IMR-90 (cell line): ENCODE measurements around the gene APLF. TPM values are rescaled to one million over a fixed set of nuclear protein-coding genes. Genes with fewer than 3 reads are reported as not detected.

ENCODE experiments used
- ATAC-seq: fragments of 200-7000 bp; cut with Tn5 transposase; 2 replicates; pipeline ENCODE4 v1.9.1; 2020; ENCODE audit warnings: low read depth, mild to moderate bottlenecking, moderate library complexity
- BruUV-seq: library from RNA; stranded (reverse); fragments of 400-500 nt; replicated peaks from 2 replicates; lab custom pipeline; 2021; lab: Mats Ljungman, UMichigan
- CTCF ChIA-PET: fragments of 300-600 bp; formaldehyde crosslinking; extraction: SDS; loops from one replicate; lab custom pipeline; 2021; ENCODE audit warnings: antibody characterized with exemption; lab: Yijun Ruan, JAX
- POLR2A ChIA-PET: fragments of 300-600 bp; sonication (Branson Sonifier 250); formaldehyde crosslinking; loops from one replicate; lab custom pipeline; 2022; ENCODE audit warnings: antibody characterized with exemption; ENCODE audit not compliant: unreplicated experiment; lab: Charles Lee
- DNase-seq: peaks from one replicate; pipeline ENCODE4 v3.0.0; 2013
- H2AFZ ChIP-seq: replicated peaks from 2 replicates; pipeline ENCODE3; 2013; ENCODE audit warnings: low read length, mild to moderate bottlenecking; ENCODE audit not compliant: poor library complexity
- H2AK5ac ChIP-seq: 2 replicates; pipeline ENCODE4 v1.6.1; 2013; ENCODE audit warnings: low read depth, low read length, inconsistent platforms
- H2AK9ac ChIP-seq: replicated peaks from 2 replicates; pipeline ENCODE3; 2013; ENCODE audit warnings: mild to moderate bottlenecking, low read depth, low read length, moderate library complexity; ENCODE audit not compliant: poor library complexity
- H2BK120ac ChIP-seq: 2 replicates; pipeline ENCODE4 v1.6.1; 2013; ENCODE audit warnings: low read depth, low read length, inconsistent platforms
- H2BK15ac ChIP-seq: 3 replicates; pipeline ENCODE4 v1.6.1; 2013; ENCODE audit warnings: low read depth, low read length, inconsistent platforms
- H2BK20ac ChIP-seq: 2 replicates; pipeline ENCODE4 v1.6.1; 2013; ENCODE audit warnings: low read depth, mild to moderate bottlenecking, inconsistent platforms, low read length, moderate library complexity
- H2BK5ac ChIP-seq: 2 replicates; pipeline ENCODE4 v1.6.1; 2013; ENCODE audit warnings: mild to moderate bottlenecking, low read depth, low read length, inconsistent platforms; ENCODE audit not compliant: poor library complexity, severe bottlenecking
- H3K14ac ChIP-seq: replicated peaks from 2 replicates; pipeline ENCODE4 v1.6.1; 2013; ENCODE audit warnings: low read depth, low read length, inconsistent platforms
- H3K18ac ChIP-seq: 2 replicates; pipeline ENCODE4 v1.6.1; 2013; ENCODE audit warnings: low read depth, low read length, control low read depth
- H3K23ac ChIP-seq: 2 replicates; pipeline ENCODE4 v1.6.1; 2013; ENCODE audit warnings: low read depth, low read length, inconsistent platforms
- H3K27ac ChIP-seq: 2 replicates; pipeline ENCODE4 v1.5.1; 2013; ENCODE audit warnings: mild to moderate bottlenecking, control low read depth, low read length; ENCODE audit not compliant: insufficient read depth
- H3K27me3 ChIP-seq: 2 replicates; pipeline ENCODE4 v1.6.1; 2013; ENCODE audit warnings: low read length; ENCODE audit not compliant: control insufficient read depth, insufficient read depth
- H3K36me3 ChIP-seq: 2 replicates; pipeline ENCODE4 v1.6.1; 2013; ENCODE audit warnings: low read length, mixed read lengths; ENCODE audit not compliant: control insufficient read depth, insufficient read depth
- H3K4ac ChIP-seq: 2 replicates; pipeline ENCODE4 v1.6.1; 2013; ENCODE audit warnings: low read depth, low read length, inconsistent platforms
- H3K4me1 ChIP-seq: 2 replicates; pipeline ENCODE4 v1.6.1; 2013; ENCODE audit warnings: low read length, mixed read lengths; ENCODE audit not compliant: control insufficient read depth, insufficient read depth
- H3K4me2 ChIP-seq: 2 replicates; pipeline ENCODE4 v1.6.1; 2013; ENCODE audit warnings: low read depth, mild to moderate bottlenecking, control low read depth, low read length, moderate library complexity
- H3K4me3 ChIP-seq: 2 replicates; pipeline ENCODE4 v1.5.1; 2013; ENCODE audit warnings: low read depth, mild to moderate bottlenecking, control low read depth, low read length, moderate library complexity; ENCODE audit not compliant: insufficient read depth
- H3K56ac ChIP-seq: 2 replicates; pipeline ENCODE4 v1.6.1; 2013; ENCODE audit warnings: low read length, inconsistent platforms; ENCODE audit not compliant: insufficient read depth; ENCODE audit errors: extremely low read depth
- H3K79me1 ChIP-seq, 2 experiments: 2 replicates each; pipeline ENCODE4 v1.6.1; 2013; ENCODE audit warnings: low read length in 2 of 2, inconsistent platforms in 1 of 2, low read depth in 1 of 2
- H3K9ac ChIP-seq: 2 replicates; pipeline ENCODE4 v1.6.1; 2013; ENCODE audit warnings: low read depth, low read length, control low read depth
- H3K9me1 ChIP-seq: 2 replicates; pipeline ENCODE4 v1.6.1; 2013; ENCODE audit warnings: low read length, inconsistent platforms; ENCODE audit not compliant: insufficient read depth
- H3K9me3 ChIP-seq: 2 replicates; pipeline ENCODE4 v1.6.1; 2013; ENCODE audit warnings: low read length; ENCODE audit not compliant: control insufficient read depth, insufficient read depth
- H4K20me1 ChIP-seq: 2 replicates; pipeline ENCODE4 v1.6.1; 2013; ENCODE audit warnings: low read length, inconsistent platforms; ENCODE audit not compliant: insufficient read depth
- H4K5ac ChIP-seq: 2 replicates; pipeline ENCODE4 v1.6.1; 2013; ENCODE audit warnings: mild to moderate bottlenecking, low read depth, low read length, control low read depth
- H4K8ac ChIP-seq, 2 experiments: 2 replicates each; pipeline ENCODE4 v1.6.1; 2013; ENCODE audit warnings: low read depth in 2 of 2, low read length in 2 of 2, control low read depth in 1 of 2, inconsistent platforms in 1 of 2
- H4K91ac ChIP-seq: 2 replicates; pipeline ENCODE4 v1.6.1; 2013; ENCODE audit warnings: low read depth, low read length, inconsistent platforms; ENCODE audit not compliant: insufficient read depth
- BHLHE40 ChIP-seq: fragments of 150-350 bp; IDR thresholded peaks from 2 replicates; pipeline ENCODE4 v1.6.1; 2016; ENCODE audit warnings: mild to moderate bottlenecking, low read depth, low read length
- CEBPB ChIP-seq: IDR thresholded peaks from 2 replicates; pipeline ENCODE4 v1.6.1; 2012; ENCODE audit warnings: low read depth, low read length, improper control_type of control experiment
- CHD1 ChIP-seq: IDR thresholded peaks from 2 replicates; pipeline ENCODE4 v1.6.1; 2012; ENCODE audit warnings: low read depth, low read length, improper control_type of control experiment
- ELK1 ChIP-seq: fragments of 150-350 bp; IDR thresholded peaks from 2 replicates; pipeline ENCODE4 v1.6.1; 2016; ENCODE audit warnings: low read depth, mild to moderate bottlenecking, low read length, moderate library complexity, borderline replicate concordance
- FOS ChIP-seq: fragments of 150-350 bp; IDR thresholded peaks from 2 replicates; pipeline ENCODE4 v1.6.1; 2016; ENCODE audit warnings: low read depth, low read length
- MAFK ChIP-seq: IDR thresholded peaks from 2 replicates; pipeline ENCODE4 v1.6.1; 2012; ENCODE audit warnings: low read depth, low read length, improper control_type of control experiment
- MAZ ChIP-seq: IDR thresholded peaks from 2 replicates; pipeline ENCODE4 v1.6.1; 2012; ENCODE audit warnings: low read depth, mild to moderate bottlenecking, low read length, improper control_type of control experiment, moderate library complexity, borderline replicate concordance
- MXI1 ChIP-seq: IDR thresholded peaks from 2 replicates; pipeline ENCODE4 v1.6.1; 2012; ENCODE audit warnings: low read depth, mild to moderate bottlenecking, low read length, moderate library complexity, borderline replicate concordance
- NFE2L2 ChIP-seq: fragments of 150-350 bp; IDR thresholded peaks from 2 replicates; pipeline ENCODE4 v1.6.1; 2016; ENCODE audit warnings: low read depth, mild to moderate bottlenecking, low read length
- POLR2A ChIP-seq: IDR thresholded peaks from 2 replicates; pipeline ENCODE4 v1.6.1; 2012; ENCODE audit warnings: mild to moderate bottlenecking, low read depth, low read length
- RAD21 ChIP-seq: IDR thresholded peaks from 2 replicates; pipeline ENCODE4 v1.6.1; 2012; ENCODE audit warnings: low read length, improper control_type of control experiment
- RCOR1 ChIP-seq: IDR thresholded peaks from 2 replicates; pipeline ENCODE4 v1.6.1; 2012; ENCODE audit warnings: mild to moderate bottlenecking, low read length, improper control_type of control experiment; ENCODE audit not compliant: insufficient replicate concordance
- RFX5 ChIP-seq: IDR thresholded peaks from 2 replicates; pipeline ENCODE4 v1.8.0; 2012; ENCODE audit warnings: low read depth, mild to moderate bottlenecking, low read length, moderate library complexity
- SMC3 ChIP-seq: fragments of 150-350 bp; IDR thresholded peaks from 2 replicates; pipeline ENCODE4 v1.6.1; 2016; ENCODE audit warnings: low read depth, mild to moderate bottlenecking, antibody characterized with exemption, low read length, moderate library complexity
- WGBS, 2 experiments: methylation state at CpG; one replicate each; pipeline versions ENCODE4 v1.1.5 to v1.1.7; 2013; ENCODE audit warnings: missing lambda C conversion rate in 2 of 2; ENCODE audit not compliant: insufficient read length in 1 of 2; ENCODE audit errors: extremely low coverage in 2 of 2; 5-methylcytosine and 5-hydroxymethylcytosine counted together
- dilution Hi-C: fragments of 300-500 bp; cut with HindIII; formaldehyde crosslinking; loops from one replicate; pipeline ENCODE4 v1.14.3; 2018; ENCODE audit warnings: low sequenced_read_pairs; ENCODE audit not compliant: unreplicated experiment
- in situ Hi-C: fragments of 300-500 bp; cut with MboI; formaldehyde crosslinking; loops from 3 replicates; pipeline ENCODE4 v1.14.3; 2019; ENCODE audit warnings: low sequenced_read_pairs, inconsistent platforms, mixed read lengths
- intact Hi-C: fragments of 100-400 bp; cut with micrococcal nuclease; formaldehyde crosslinking; loops from 2 replicates; pipeline ENCODE4 v1.10.0; 2022
- polyA plus RNA-seq, 3 experiments: library from polyadenylated mRNA; depleted of rRNA; stranded (reverse); fragments of >200 nt; gene quantifications; 2 replicates each; pipeline ENCODE4 v1.2.3, GENCODE V29; 2012; ENCODE audit warnings: low replicate concordance in 1 of 3
- total RNA-seq: library from RNA; depleted of rRNA; stranded (reverse); fragments of >200 nt; gene quantifications from 2 replicates; pipeline ENCODE4 v1.2.3, GENCODE V29; 2012
- TF ChIP-seq, protein P1 (sequence below): fragments of 150-350 bp; IDR thresholded peaks from 2 replicates; pipeline ENCODE4 v1.6.1; 2017; ENCODE audit warnings: mild to moderate bottlenecking, antibody characterized with exemption, low read length, low read depth
- TF ChIP-seq, protein P2 (sequence below): conservative IDR thresholded peaks from 2 replicates; pipeline ENCODE4 v1.5.1; 2012; ENCODE audit warnings: mild to moderate bottlenecking, low read depth, low read length, improper control_type of control experiment

APLF gene
- total and polyA plus RNA-seq, 2 of the 4 experiments (the other 2 are of a cell fraction) = 1.5 to 2.3 TPM

DNA sequence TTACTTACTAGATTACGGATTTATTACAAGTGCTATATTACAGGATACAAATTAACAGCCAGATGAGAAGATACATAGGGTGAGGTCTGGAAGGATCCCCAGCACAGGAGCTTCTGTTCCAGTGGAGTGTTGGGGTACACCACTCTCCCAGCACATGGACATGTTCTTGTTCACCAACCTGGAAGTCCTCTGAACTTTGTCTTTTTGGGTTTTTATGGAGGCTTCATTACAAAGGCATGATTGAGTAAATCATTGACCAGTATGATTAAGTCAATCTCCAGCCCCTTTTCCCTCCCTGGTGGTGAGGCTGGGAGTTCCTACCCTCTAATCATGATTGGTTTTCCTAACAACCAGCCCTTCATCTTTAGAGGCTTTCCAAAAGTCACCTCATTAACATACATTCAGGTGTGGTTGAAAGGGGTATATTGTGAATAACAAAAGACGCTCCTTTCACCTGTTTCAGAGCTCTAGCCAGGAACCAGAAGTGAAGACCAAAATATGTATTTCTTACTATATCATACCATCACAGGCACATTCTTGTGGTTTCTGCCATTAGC is 38.3 kb downstream of the APLF start:
- ATAC-seq (no peak), DNase-seq (no peak)
- no CpG with 5 or more reads among the region's 2 CpGs for WGBS, 2 experiments
- no peak overlapping the region for H3K4me2 ChIP-seq
- no peak overlapping the region for H4K8ac ChIP-seq
- H3K9ac ChIP-seq = no peak overlapping the region
- H2AFZ ChIP-seq = no peak overlapping the region
- no peaks in the 10 kb centered on the region for H3K4me1 ChIP-seq
- no peak overlapping the region for H3K4me3 ChIP-seq
- H2BK15ac ChIP-seq = no peak overlapping the region
- dilution Hi-C loops (no loop called here), intact Hi-C loops (no loop called here), in situ Hi-C loops (no loop called here)
- H2AK9ac ChIP-seq = no peak overlapping the region
- H2BK120ac ChIP-seq = no peak overlapping the region
- H3K27me3 ChIP-seq = no peaks in the 10 kb centered on the region
- H3K9me3 ChIP-seq = no peaks in the 10 kb centered on the region
- no peak overlapping the region for H3K4ac ChIP-seq
- H3K23ac ChIP-seq = no peak overlapping the region
- no peaks in the 10 kb centered on the region for H3K79me1 ChIP-seq
- H3K56ac ChIP-seq = no peak overlapping the region
- no peaks in the 10 kb centered on the region for H4K20me1 ChIP-seq
- BruUV-seq = no TSS peak
- H4K91ac ChIP-seq = no peak overlapping the region
- POLR2A ChIA-PET = no interaction called here
- H2BK20ac ChIP-seq = no peak overlapping the region
- H2AK5ac ChIP-seq = no peak overlapping the region
- H3K27ac ChIP-seq = no peak overlapping the region
- H4K5ac ChIP-seq = no peak overlapping the region
- no peak overlapping the region for H2BK5ac ChIP-seq
- no peak overlapping the region for H3K14ac ChIP-seq
- CTCF ChIA-PET = interaction anchor here (1.0 to 1.4 kb wide), 2 partner anchors 89 kb away, joined by 3 to 4 read pairs; no protein-coding TSS in a partner anchor
- H3K36me3 ChIP-seq = no peaks in the 10 kb centered on the region
- no peaks in the 10 kb centered on the region for H3K9me1 ChIP-seq
- H3K18ac ChIP-seq = no peak overlapping the region
- TF ChIP-seq POLR2A (no peak), RFX5 (no peak), FOS (no peak), RAD21 (no peak), MAFK (no peak), CHD1 (no peak), NFE2L2 (no peak), SMC3 (no peak), ELK1 (no peak), CEBPB (no peak), RCOR1 (no peak), MAZ (no peak), MXI1 (no peak), BHLHE40 (no peak)
- TF ChIP-seq, protein P1, sequence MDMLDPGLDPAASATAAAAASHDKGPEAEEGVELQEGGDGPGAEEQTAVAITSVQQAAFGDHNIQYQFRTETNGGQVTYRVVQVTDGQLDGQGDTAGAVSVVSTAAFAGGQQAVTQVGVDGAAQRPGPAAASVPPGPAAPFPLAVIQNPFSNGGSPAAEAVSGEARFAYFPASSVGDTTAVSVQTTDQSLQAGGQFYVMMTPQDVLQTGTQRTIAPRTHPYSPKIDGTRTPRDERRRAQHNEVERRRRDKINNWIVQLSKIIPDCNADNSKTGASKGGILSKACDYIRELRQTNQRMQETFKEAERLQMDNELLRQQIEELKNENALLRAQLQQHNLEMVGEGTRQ = no peak
- TF ChIP-seq, protein P2, sequence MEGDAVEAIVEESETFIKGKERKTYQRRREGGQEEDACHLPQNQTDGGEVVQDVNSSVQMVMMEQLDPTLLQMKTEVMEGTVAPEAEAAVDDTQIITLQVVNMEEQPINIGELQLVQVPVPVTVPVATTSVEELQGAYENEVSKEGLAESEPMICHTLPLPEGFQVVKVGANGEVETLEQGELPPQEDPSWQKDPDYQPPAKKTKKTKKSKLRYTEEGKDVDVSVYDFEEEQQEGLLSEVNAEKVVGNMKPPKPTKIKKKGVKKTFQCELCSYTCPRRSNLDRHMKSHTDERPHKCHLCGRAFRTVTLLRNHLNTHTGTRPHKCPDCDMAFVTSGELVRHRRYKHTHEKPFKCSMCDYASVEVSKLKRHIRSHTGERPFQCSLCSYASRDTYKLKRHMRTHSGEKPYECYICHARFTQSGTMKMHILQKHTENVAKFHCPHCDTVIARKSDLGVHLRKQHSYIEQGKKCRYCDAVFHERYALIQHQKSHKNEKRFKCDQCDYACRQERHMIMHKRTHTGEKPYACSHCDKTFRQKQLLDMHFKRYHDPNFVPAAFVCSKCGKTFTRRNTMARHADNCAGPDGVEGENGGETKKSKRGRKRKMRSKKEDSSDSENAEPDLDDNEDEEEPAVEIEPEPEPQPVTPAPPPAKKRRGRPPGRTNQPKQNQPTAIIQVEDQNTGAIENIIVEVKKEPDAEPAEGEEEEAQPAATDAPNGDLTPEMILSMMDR = no peak
